ENCODE measurements around the gene NOL4L. TPM values are rescaled to one million over a fixed set of nuclear protein-coding genes. Genes with fewer than 3 reads are reported as not detected.
A peak's percentile ranks its signal among the peaks of the same experiment; 100 is the strongest.

Gene NOL4L
- total RNA-seq, 1 experiment from 2014 or later, result 31.7 TPM

DNA sequence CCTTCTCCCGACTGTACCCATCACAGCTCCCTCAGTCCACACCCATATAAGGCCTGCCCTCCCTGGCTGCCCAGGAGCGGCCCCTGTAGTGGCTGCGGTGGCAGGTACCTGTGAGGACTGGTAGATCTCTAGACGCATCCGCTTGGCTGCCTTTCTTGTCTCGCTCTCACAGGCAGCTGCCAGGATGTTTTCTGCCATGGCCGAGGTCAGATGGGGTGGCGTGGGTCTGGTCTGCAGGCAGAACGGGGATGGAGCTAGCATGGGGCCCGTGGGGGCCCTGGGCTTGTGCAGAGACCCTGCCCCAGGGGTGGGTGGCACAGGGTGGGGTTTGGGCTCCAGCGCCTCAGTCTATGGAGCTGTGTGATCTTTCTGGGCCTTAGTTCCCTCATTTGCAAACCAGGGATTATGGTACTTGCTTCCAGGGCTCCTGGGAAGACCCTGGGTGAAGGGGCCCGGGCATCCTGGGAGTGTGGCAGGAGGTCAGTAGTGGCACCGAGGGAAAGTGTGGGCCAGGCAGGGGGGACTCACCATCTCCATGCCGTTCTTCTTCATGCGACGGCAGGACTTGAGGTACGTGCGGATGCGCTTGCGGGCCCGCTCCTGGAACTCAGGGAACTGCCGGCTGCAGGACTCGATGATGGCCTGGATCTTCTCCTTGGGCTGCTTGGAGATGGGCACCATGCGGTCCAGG is 132.2 kb downstream of the NOL4L start:
- Histone ChIP-seq H3K23ac (ENCODE audit: insufficient read length, low read depth, low read length) (no peak overlapping the region), H2BK15ac (ENCODE audit: low read depth, low read length) (no peak overlapping the region), H2BK12ac (ENCODE audit: insufficient read length, low read depth, low read length) (no peak overlapping the region), H2AFZ (ENCODE audit: low read length) (no peak overlapping the region), H3K4me1 (ENCODE audit: insufficient read depth, low read length) (no peaks in the 10 kb centered on the region), H4K5ac (ENCODE audit: insufficient read length, low read depth, low read length) (no peak overlapping the region), H4K91ac (ENCODE audit: insufficient read length, low read depth, low read length) (no peak overlapping the region), H3T11ph (ENCODE audit: low read length) (no peak overlapping the region), H3K9ac (ENCODE audit: extremely low read depth, insufficient read length, low read length) (no peak overlapping the region), H3K14ac (ENCODE audit: insufficient read depth, low read length) (no peak overlapping the region), H2BK5ac (ENCODE audit: insufficient read length, low read length) (no peak overlapping the region), H2BK20ac (ENCODE audit: low read depth, low read length, poor library complexity, severe bottlenecking) (no peak overlapping the region), H3K79me1 (ENCODE audit: insufficient read depth, low read depth, low read length, poor library complexity, severe bottlenecking) (no peaks in the 10 kb centered on the region), H4K20me1 (ENCODE audit: control insufficient read depth, insufficient read depth, insufficient read length) (no peaks in the 10 kb centered on the region), H3K9me3 (ENCODE audit: control insufficient read depth, low read depth, low read length) (no peaks in the 10 kb centered on the region), H4K8ac (replicated peaks; ENCODE audit: insufficient read length, low read depth, low read length) (no peak overlapping the region), H3K27ac (ENCODE audit: insufficient read length, low read depth, low read length) (no peak overlapping the region), H3K79me2 (ENCODE audit: insufficient read depth, low read length) (no peaks in the 10 kb centered on the region), H3K4me2 (ENCODE audit: insufficient read depth, insufficient read length, low read length) (no peak overlapping the region), H2BK120ac (ENCODE audit: low read depth, low read length, poor library complexity, severe bottlenecking) (no peak overlapping the region), H3K4ac (ENCODE audit: low read depth, low read length) (no peak overlapping the region), H3K56ac (ENCODE audit: insufficient read length, low read depth, low read length) (no peak overlapping the region), H2AK5ac (ENCODE audit: insufficient read length, low read length) (no peak overlapping the region), H3K27me3 (ENCODE audit: insufficient read depth, low read length) (no peaks in the 10 kb centered on the region), H3K18ac (ENCODE audit: insufficient read length, low read depth, low read length) (no peak overlapping the region), H3K23me2 (ENCODE audit: insufficient read length, low read depth, low read length, poor library complexity, severe bottlenecking) (peaks cover 4% of the 10 kb centered on the region)
- Mint-ChIP-seq H3K9me3 (no peaks in the 10 kb centered on the region), H3K27ac (peak overlapping the region in 1 of 3 experiments; percentile 37; a peak in 1 of 7 replicates), H3K36me3 (ENCODE audit: insufficient read depth in 1 of 3, low read depth in 3 of 3) (peaks cover 19 to 59% (median 51%) of the 10 kb centered on the region in 3 experiments), H3K27me3 (ENCODE audit: low read depth) (no peaks in the 10 kb centered on the region), H3K4me3 (no peak overlapping the region), H3K4me1 (peaks cover 4 to 6% of the 10 kb centered on the region in 2 experiments)
- WGBS (ENCODE audit: extremely low coverage, insufficient read length, low lambda C conversion rate), result no CpG with 5 or more reads among the region's 24 CpGs
- no peak for DNase-seq
- TF ChIP-seq, protein P1, sequence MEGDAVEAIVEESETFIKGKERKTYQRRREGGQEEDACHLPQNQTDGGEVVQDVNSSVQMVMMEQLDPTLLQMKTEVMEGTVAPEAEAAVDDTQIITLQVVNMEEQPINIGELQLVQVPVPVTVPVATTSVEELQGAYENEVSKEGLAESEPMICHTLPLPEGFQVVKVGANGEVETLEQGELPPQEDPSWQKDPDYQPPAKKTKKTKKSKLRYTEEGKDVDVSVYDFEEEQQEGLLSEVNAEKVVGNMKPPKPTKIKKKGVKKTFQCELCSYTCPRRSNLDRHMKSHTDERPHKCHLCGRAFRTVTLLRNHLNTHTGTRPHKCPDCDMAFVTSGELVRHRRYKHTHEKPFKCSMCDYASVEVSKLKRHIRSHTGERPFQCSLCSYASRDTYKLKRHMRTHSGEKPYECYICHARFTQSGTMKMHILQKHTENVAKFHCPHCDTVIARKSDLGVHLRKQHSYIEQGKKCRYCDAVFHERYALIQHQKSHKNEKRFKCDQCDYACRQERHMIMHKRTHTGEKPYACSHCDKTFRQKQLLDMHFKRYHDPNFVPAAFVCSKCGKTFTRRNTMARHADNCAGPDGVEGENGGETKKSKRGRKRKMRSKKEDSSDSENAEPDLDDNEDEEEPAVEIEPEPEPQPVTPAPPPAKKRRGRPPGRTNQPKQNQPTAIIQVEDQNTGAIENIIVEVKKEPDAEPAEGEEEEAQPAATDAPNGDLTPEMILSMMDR (conservative IDR thresholded peaks at IDR 0.05), result no peak
